Coronary artery (tissue), 2 donors: ENCODE results near the gene FADS1.

Experiments used
- DNase-seq: peaks from one replicate; pipeline ENCODE4 v3.0.0-alpha.2; 2017; ENCODE audit warnings: low spot score
- H3K27ac ChIP-seq, 2 donors: fragments of 200-600 bp; sonication (generic); one replicate each; pipeline ENCODE4 v1.5.1; 2016 to 2019
- H3K4me3 ChIP-seq: fragments of 200-600 bp; sonication (generic); 2 replicates; pipeline ENCODE4 v1.5.1; 2016; ENCODE audit warnings: mild to moderate bottlenecking, moderate library complexity
- TF ChIP-seq, protein P1 (sequence below): fragments of 200-600 bp; sonication (generic); IDR thresholded peaks from one replicate; pipeline ENCODE4 v1.5.1; 2019; ENCODE audit warnings: antibody characterized with exemption

FADS1 gene

DNA sequence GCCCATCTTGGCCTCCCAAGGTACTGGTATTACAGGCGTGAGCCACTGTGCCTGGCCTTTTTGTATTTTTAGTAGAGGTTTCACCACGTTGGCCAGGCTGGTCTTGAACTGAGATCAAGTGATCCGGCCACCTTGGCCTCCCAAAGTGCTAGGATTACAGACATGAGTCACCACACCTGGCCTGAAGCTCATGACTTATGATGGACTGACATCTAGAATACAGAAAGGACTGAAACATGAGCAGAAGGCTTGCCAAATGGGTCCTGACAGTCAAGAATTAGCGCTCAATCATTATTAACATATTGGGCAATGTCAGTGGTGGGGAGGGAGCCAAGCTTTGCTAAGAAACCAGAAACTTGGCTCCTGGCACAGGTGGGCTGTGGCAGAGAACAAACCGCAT, 5.0 kb downstream of the FADS1 start:
- no peak for DNase-seq
- TF ChIP-seq, protein P1, sequence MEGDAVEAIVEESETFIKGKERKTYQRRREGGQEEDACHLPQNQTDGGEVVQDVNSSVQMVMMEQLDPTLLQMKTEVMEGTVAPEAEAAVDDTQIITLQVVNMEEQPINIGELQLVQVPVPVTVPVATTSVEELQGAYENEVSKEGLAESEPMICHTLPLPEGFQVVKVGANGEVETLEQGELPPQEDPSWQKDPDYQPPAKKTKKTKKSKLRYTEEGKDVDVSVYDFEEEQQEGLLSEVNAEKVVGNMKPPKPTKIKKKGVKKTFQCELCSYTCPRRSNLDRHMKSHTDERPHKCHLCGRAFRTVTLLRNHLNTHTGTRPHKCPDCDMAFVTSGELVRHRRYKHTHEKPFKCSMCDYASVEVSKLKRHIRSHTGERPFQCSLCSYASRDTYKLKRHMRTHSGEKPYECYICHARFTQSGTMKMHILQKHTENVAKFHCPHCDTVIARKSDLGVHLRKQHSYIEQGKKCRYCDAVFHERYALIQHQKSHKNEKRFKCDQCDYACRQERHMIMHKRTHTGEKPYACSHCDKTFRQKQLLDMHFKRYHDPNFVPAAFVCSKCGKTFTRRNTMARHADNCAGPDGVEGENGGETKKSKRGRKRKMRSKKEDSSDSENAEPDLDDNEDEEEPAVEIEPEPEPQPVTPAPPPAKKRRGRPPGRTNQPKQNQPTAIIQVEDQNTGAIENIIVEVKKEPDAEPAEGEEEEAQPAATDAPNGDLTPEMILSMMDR = no peak
- no peak overlapping the region for H3K27ac ChIP-seq
- no peak overlapping the region for H3K4me3 ChIP-seq

DNA sequence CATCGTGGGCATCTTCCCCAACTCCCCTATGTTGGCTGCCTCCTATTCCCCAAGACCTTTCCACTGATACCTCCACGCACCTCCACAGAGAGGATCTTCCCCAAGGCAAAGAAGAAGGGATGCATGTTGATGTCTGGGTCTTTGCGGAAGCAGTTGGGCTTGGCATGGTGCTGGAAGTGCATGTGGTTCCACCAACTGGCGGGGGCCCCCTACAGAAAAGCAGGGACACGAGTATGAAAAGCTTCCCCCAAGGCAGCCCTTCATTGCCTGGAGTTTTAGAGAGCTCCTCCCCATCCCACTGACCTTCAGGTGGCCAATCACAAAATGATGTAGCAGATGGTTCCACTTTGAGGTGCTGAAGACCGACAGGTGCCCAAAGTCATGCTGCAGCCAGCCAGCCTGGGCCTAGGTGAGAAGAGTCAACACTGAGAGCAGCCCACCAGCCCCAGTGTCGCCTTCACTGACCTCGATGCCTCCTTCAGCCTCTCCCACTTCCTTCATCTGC, 6.1 kb downstream of the FADS1 start:
- Histone ChIP-seq H3K27ac (no peak overlapping the region), H3K4me3 (no peak overlapping the region)
- no peak for DNase-seq
- TF ChIP-seq, protein P1 = no peak

DNA sequence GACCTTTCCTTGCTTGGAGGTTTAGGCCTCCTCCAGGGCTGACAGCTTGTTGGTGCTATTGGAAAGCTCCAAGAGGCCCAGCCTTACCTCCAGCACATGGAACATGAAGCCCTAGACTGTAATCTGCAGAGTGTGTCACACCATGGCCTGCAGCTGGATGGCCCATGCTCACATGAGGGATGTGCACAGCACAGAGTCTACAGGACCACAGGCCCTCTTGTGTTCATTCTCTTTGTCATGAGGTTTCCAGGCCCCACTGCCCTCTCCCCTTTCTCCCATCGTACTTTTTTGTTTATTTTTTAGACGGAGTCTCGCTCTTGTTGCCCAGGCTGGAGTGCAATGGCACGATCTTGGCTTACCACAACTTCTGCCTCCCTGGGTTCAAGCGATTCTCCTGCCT, 10.0 kb downstream of the FADS1 start:
- TF ChIP-seq, protein P1 = no peak

DNA sequence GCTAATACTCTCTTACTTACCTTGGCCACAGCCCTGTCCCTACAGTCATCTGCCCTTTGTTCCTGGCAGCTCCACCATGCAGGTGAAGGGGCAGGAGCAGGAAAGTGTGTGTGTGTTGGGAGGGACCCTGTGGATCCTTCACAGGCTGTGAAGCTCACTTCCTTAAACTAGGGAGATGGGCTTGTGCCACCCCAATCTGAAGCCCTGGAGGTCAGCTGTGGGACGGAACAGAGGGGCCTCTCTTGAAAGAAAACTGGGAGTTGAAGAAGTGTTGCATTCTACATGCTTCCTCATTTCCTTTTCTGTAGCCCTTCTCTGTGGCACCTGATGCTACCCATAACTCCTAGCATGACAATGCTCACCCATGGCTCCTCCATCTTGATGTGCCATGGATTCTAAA, 11.7 kb downstream of the FADS1 start:
- Histone ChIP-seq H3K27ac (no peak overlapping the region), H3K4me3 (no peak overlapping the region)
- TF ChIP-seq, protein P1 = no peak
- no peak for DNase-seq

More for the DNA sequence above, 10.0 kb downstream of the FADS1 start:
- Histone ChIP-seq H3K27ac (no peak overlapping the region), H3K4me3 (no peak overlapping the region)
- DNase-seq = no peak

DNA sequence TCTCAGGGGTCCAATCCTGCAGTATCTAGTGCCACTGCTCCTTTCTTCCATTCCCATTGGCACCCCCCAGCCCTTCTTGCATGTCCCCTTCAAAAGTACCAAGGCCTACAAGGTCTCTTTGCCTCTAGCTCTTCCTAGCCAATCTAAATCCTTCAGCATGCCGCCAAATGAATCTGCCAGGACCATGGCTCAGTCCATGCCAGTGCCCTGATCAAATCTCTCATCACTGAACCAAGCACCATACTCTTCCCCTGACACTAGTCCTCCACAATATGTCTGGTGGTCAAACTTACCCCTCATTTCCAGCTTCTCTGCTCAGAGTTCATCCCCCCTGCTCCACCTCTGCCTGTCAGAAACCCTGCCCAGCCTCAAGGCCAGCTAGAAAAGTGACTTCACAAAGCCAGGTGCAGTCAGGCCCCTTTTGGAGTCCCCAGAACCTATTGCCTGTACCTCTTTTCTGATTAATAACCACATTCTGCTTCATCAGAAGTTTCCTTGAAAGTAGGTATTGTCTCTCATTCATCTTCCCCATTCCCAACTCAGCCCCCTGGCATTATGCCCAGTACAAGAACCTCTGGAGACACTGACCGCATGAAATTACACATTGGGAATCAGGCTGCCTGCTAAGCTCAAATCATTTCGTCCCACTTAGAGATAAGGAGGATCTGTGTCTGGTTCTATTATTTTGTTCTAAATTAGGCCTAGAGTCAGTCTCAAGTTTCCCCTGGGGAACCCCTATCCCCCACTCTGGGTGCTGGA, 12.7 kb downstream of the FADS1 start:
- TF ChIP-seq, protein P1 = no peak
- H3K27ac ChIP-seq = no peak overlapping the region
- no peak overlapping the region for H3K4me3 ChIP-seq
- no peak for DNase-seq

DNA sequence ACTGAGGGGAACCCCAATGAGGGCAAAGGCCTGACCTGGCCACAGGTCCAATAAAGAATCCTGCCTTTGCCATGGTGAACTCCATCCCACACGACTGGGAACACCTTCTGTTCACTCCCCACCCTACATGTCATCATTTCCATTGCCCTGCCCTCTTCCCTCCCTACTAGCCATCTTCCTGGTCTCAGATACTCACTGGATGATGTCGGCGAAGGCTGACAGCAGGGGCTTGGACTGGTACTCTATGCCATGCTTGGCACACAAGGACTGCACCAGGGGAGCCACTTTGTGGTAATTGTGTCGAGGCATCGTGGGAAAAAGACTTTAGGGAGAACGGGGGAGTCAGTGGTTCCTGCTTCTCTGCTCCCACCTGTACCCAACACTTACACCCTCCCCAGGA, 14.2 kb downstream of the FADS1 start:
- Histone ChIP-seq H3K4me3 (no peak overlapping the region), H3K27ac (no peak overlapping the region)
- TF ChIP-seq, protein P1 = no peak
- DNase-seq = no peak
